Astrocyte (in vitro differentiated cells and primary cell): ENCODE data around the gene AMDHD2.

Source experiments
- EZH2 ChIP-seq: IDR thresholded peaks from 2 replicates; pipeline ENCODE4 v1.6.1; 2012; ENCODE audit warnings: mild to moderate bottlenecking, low read length, inconsistent platforms; ENCODE audit not compliant: insufficient read depth
- TF ChIP-seq, protein P1 (sequence below): IDR thresholded peaks from 2 replicates; pipeline ENCODE4 v1.5.1; 2011; ENCODE audit warnings: low read depth, mild to moderate bottlenecking, inconsistent platforms, low read length, moderate library complexity; ENCODE audit not compliant: insufficient read depth

DNA sequence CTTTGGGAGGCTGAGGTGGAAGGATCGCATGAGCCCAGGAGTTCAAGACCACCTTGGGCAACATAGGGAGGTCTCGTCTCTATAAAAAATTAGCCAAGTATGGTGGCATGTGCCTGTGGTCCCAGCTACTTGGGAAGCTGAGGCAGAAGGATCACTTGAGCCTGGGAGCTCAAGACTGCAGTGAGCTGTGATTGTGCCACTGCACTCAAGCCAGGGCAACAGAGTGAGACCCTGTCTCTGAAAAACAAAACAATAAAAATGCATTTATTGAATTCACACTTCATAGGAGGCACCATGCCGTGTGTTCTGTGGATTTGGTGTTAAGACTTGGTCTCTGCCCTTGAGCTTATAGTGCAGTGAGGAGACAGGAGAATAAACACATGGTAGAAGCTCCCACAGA lies 42.8 kb upstream of the AMDHD2 start:
- TF ChIP-seq EZH2 = no peak
- TF ChIP-seq, protein P1, sequence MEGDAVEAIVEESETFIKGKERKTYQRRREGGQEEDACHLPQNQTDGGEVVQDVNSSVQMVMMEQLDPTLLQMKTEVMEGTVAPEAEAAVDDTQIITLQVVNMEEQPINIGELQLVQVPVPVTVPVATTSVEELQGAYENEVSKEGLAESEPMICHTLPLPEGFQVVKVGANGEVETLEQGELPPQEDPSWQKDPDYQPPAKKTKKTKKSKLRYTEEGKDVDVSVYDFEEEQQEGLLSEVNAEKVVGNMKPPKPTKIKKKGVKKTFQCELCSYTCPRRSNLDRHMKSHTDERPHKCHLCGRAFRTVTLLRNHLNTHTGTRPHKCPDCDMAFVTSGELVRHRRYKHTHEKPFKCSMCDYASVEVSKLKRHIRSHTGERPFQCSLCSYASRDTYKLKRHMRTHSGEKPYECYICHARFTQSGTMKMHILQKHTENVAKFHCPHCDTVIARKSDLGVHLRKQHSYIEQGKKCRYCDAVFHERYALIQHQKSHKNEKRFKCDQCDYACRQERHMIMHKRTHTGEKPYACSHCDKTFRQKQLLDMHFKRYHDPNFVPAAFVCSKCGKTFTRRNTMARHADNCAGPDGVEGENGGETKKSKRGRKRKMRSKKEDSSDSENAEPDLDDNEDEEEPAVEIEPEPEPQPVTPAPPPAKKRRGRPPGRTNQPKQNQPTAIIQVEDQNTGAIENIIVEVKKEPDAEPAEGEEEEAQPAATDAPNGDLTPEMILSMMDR = no peak
